ENCODE data around the gene DPPA4.
A peak's percentile ranks its signal among the peaks of the same experiment; 100 is the strongest.
"Not testable (repeated sequence)": the region's sequence is repeated elsewhere in the genome, so short reads cannot be mapped to it uniquely, and the experiment has no call there.

The DPPA4 gene

GRCh38 chr3:109337393-109337792 lies at the start of gene DPPA4:
TSS of gene DPPA4 (minus strand) at chr3:109337546. CDS start at chr3:109337517, 29 bp downstream.
- no peaks in the 10 kb centered on the region for H3K9me3 ChIP-seq (ENCODE audit: control insufficient read depth, insufficient read depth, low read length)
- peaks cover 37% of the 10 kb centered on the region for H3K4me1 ChIP-seq (ENCODE audit: control insufficient read depth, insufficient read depth, low read length)
- H3K27me3 ChIP-seq (ENCODE audit: control insufficient read depth, insufficient read depth, low read length) = no peaks in the 10 kb centered on the region
- peak within 1 kb of the TSS; percentile 100 for H3K9ac ChIP-seq (ENCODE audit: low read depth, low read length)
- peak within 1 kb of the TSS; percentile 92 for H3K27ac ChIP-seq (ENCODE audit: low read depth, low read length)
- H3K36me3 ChIP-seq (ENCODE audit: control insufficient read depth, insufficient read depth, low read length) = peaks cover 50% of the 10 kb centered on the region
- H3K4me3 ChIP-seq (ENCODE audit: low read depth, low read length) = peak within 1 kb of the TSS; percentile 100

- no peak overlapping the region for H3K4me3 ChIP-seq (ENCODE audit: low read depth, low read length)
- no peak overlapping the region for H3K9ac ChIP-seq (ENCODE audit: low read depth, low read length)
- no peaks in the 10 kb centered on the region for H3K9me3 ChIP-seq (ENCODE audit: control insufficient read depth, insufficient read depth, low read length)
- H3K4me1 ChIP-seq (ENCODE audit: control insufficient read depth, insufficient read depth, low read length) = no peaks in the 10 kb centered on the region; the same call in 1 of the 2 replicates
- no peaks in the 10 kb centered on the region for H3K36me3 ChIP-seq (ENCODE audit: control insufficient read depth, insufficient read depth, low read length)
- H3K27me3 ChIP-seq (ENCODE audit: control insufficient read depth, insufficient read depth, low read length) = no peaks in the 10 kb centered on the region
- H3K27ac ChIP-seq (ENCODE audit: low read depth, low read length) = no peak overlapping the region
Observed at GRCh38 chr3:109385442-109386318, 48.3 kb upstream of the DPPA4 start.

GRCh38 chr3:109384164-109384563 lies 46.8 kb upstream of the DPPA4 start:
- H3K9ac ChIP-seq (ENCODE audit: low read depth, low read length) = no peak overlapping the region
- no peak overlapping the region for H3K4me3 ChIP-seq (ENCODE audit: low read depth, low read length)
- H3K9me3 ChIP-seq (ENCODE audit: control insufficient read depth, insufficient read depth, low read length) = no peaks in the 10 kb centered on the region
- no peaks in the 10 kb centered on the region for H3K27me3 ChIP-seq (ENCODE audit: control insufficient read depth, insufficient read depth, low read length)
- no peaks in the 10 kb centered on the region; the same call in 1 of the 2 replicates for H3K4me1 ChIP-seq (ENCODE audit: control insufficient read depth, insufficient read depth, low read length)
- no peak overlapping the region for H3K27ac ChIP-seq (ENCODE audit: low read depth, low read length)
- H3K36me3 ChIP-seq (ENCODE audit: control insufficient read depth, insufficient read depth, low read length) = no peaks in the 10 kb centered on the region

GRCh38 chr3:109382588-109382987 lies 45.2 kb upstream of the DPPA4 start:
- no peaks in the 10 kb centered on the region; the same call in 1 of the 2 replicates for H3K4me1 ChIP-seq (ENCODE audit: control insufficient read depth, insufficient read depth, low read length)
- H3K4me3 ChIP-seq (ENCODE audit: low read depth, low read length) = no peak overlapping the region
- H3K36me3 ChIP-seq (ENCODE audit: control insufficient read depth, insufficient read depth, low read length) = no peaks in the 10 kb centered on the region
- no peak overlapping the region for H3K9ac ChIP-seq (ENCODE audit: low read depth, low read length)
- H3K27ac ChIP-seq (ENCODE audit: low read depth, low read length) = no peak overlapping the region
- no peaks in the 10 kb centered on the region for H3K9me3 ChIP-seq (ENCODE audit: control insufficient read depth, insufficient read depth, low read length)
- no peaks in the 10 kb centered on the region for H3K27me3 ChIP-seq (ENCODE audit: control insufficient read depth, insufficient read depth, low read length)

GRCh38 chr3:109375975-109376374 lies 38.6 kb upstream of the DPPA4 start:
- H3K27ac ChIP-seq (ENCODE audit: low read depth, low read length) = no peak overlapping the region
- H3K36me3 ChIP-seq (ENCODE audit: control insufficient read depth, insufficient read depth, low read length) = no peaks in the 10 kb centered on the region
- H3K9me3 ChIP-seq (ENCODE audit: control insufficient read depth, insufficient read depth, low read length) = no peaks in the 10 kb centered on the region
- H3K4me3 ChIP-seq (ENCODE audit: low read depth, low read length) = no peak overlapping the region
- H3K4me1 ChIP-seq (ENCODE audit: control insufficient read depth, insufficient read depth, low read length) = peaks cover 2% of the 10 kb centered on the region; the same call in 1 of the 2 replicates
- no peak overlapping the region for H3K9ac ChIP-seq (ENCODE audit: low read depth, low read length)
- H3K27me3 ChIP-seq (ENCODE audit: control insufficient read depth, insufficient read depth, low read length) = no peaks in the 10 kb centered on the region

- H3K9ac ChIP-seq (ENCODE audit: low read depth, low read length); H3K27me3 ChIP-seq (ENCODE audit: control insufficient read depth, insufficient read depth, low read length); H3K4me3 ChIP-seq (ENCODE audit: low read depth, low read length): not testable (repeated sequence)
Observed at GRCh38 chr3:109374434-109374833, 37.1 kb upstream of the DPPA4 start.

GRCh38 chr3:109373933-109374332 lies 36.6 kb upstream of the DPPA4 start:
- H3K9ac ChIP-seq (ENCODE audit: low read depth, low read length) = no peak overlapping the region

More at GRCh38 chr3:109374434-109374833, 37.1 kb upstream of the DPPA4 start:
- H3K4me1 ChIP-seq (ENCODE audit: control insufficient read depth, insufficient read depth, low read length); H3K9me3 ChIP-seq (ENCODE audit: control insufficient read depth, insufficient read depth, low read length); H3K36me3 ChIP-seq (ENCODE audit: control insufficient read depth, insufficient read depth, low read length); H3K27ac ChIP-seq (ENCODE audit: low read depth, low read length): not testable (repeated sequence)

GRCh38 chr3:109372639-109373038 lies 35.3 kb upstream of the DPPA4 start:
- peaks cover 2% of the 10 kb centered on the region; the same call in 1 of the 2 replicates for H3K4me1 ChIP-seq (ENCODE audit: control insufficient read depth, insufficient read depth, low read length)

More at GRCh38 chr3:109373933-109374332, 36.6 kb upstream of the DPPA4 start:
- no peaks in the 10 kb centered on the region for H3K9me3 ChIP-seq (ENCODE audit: control insufficient read depth, insufficient read depth, low read length)
- H3K27me3 ChIP-seq (ENCODE audit: control insufficient read depth, insufficient read depth, low read length) = no peaks in the 10 kb centered on the region
- no peak overlapping the region for H3K4me3 ChIP-seq (ENCODE audit: low read depth, low read length)
- H3K27ac ChIP-seq (ENCODE audit: low read depth, low read length) = no peak overlapping the region
- peaks cover 2% of the 10 kb centered on the region; the same call in 1 of the 2 replicates for H3K4me1 ChIP-seq (ENCODE audit: control insufficient read depth, insufficient read depth, low read length)
- no peaks in the 10 kb centered on the region for H3K36me3 ChIP-seq (ENCODE audit: control insufficient read depth, insufficient read depth, low read length)

GRCh38 chr3:109369510-109369909 lies 32.2 kb upstream of the DPPA4 start:
- Histone ChIP-seq H3K27ac (ENCODE audit: low read depth, low read length) (no peak overlapping the region), H3K4me1 (ENCODE audit: control insufficient read depth, insufficient read depth, low read length) (peaks cover 2% of the 10 kb centered on the region; the same call in 1 of the 2 replicates), H3K36me3 (ENCODE audit: control insufficient read depth, insufficient read depth, low read length) (peaks cover 10% of the 10 kb centered on the region; the same call in 1 of the 2 replicates), H3K4me3 (ENCODE audit: low read depth, low read length) (no peak overlapping the region), H3K27me3 (ENCODE audit: control insufficient read depth, insufficient read depth, low read length) (no peaks in the 10 kb centered on the region), H3K9ac (ENCODE audit: low read depth, low read length) (no peak overlapping the region), H3K9me3 (ENCODE audit: control insufficient read depth, insufficient read depth, low read length) (no peaks in the 10 kb centered on the region)

More at GRCh38 chr3:109372639-109373038, 35.3 kb upstream of the DPPA4 start:
- Histone ChIP-seq H3K27ac (ENCODE audit: low read depth, low read length) (no peak overlapping the region), H3K4me3 (ENCODE audit: low read depth, low read length) (no peak overlapping the region), H3K9me3 (ENCODE audit: control insufficient read depth, insufficient read depth, low read length) (no peaks in the 10 kb centered on the region), H3K9ac (ENCODE audit: low read depth, low read length) (no peak overlapping the region), H3K27me3 (ENCODE audit: control insufficient read depth, insufficient read depth, low read length) (no peaks in the 10 kb centered on the region), H3K36me3 (ENCODE audit: control insufficient read depth, insufficient read depth, low read length) (no peaks in the 10 kb centered on the region)

- Histone ChIP-seq H3K36me3 (ENCODE audit: control insufficient read depth, insufficient read depth, low read length) (peaks cover 27% of the 10 kb centered on the region), H3K4me1 (ENCODE audit: control insufficient read depth, insufficient read depth, low read length) (no peaks in the 10 kb centered on the region), H3K9ac (ENCODE audit: low read depth, low read length) (no peak overlapping the region), H3K9me3 (ENCODE audit: control insufficient read depth, insufficient read depth, low read length) (no peaks in the 10 kb centered on the region), H3K27me3 (ENCODE audit: control insufficient read depth, insufficient read depth, low read length) (no peaks in the 10 kb centered on the region), H3K4me3 (ENCODE audit: low read depth, low read length) (no peak overlapping the region), H3K27ac (ENCODE audit: low read depth, low read length) (no peak overlapping the region)
Observed at GRCh38 chr3:109364088-109364487, 26.7 kb upstream of the DPPA4 start.

- H3K27me3 ChIP-seq (ENCODE audit: control insufficient read depth, insufficient read depth, low read length) = no peaks in the 10 kb centered on the region
- H3K9me3 ChIP-seq (ENCODE audit: control insufficient read depth, insufficient read depth, low read length) = no peaks in the 10 kb centered on the region
- no peak overlapping the region for H3K9ac ChIP-seq (ENCODE audit: low read depth, low read length)
- peaks cover 27% of the 10 kb centered on the region for H3K36me3 ChIP-seq (ENCODE audit: control insufficient read depth, insufficient read depth, low read length)
- H3K27ac ChIP-seq (ENCODE audit: low read depth, low read length) = no peak overlapping the region
- no peaks in the 10 kb centered on the region for H3K4me1 ChIP-seq (ENCODE audit: control insufficient read depth, insufficient read depth, low read length)
- H3K4me3 ChIP-seq (ENCODE audit: low read depth, low read length) = no peak overlapping the region
Observed at GRCh38 chr3:109363634-109364033, 26.3 kb upstream of the DPPA4 start.

Data from HUES48 (cell line).